ENCODE measurements around the gene CABYR.

CABYR gene

GRCh38 chr18:24138789-24139616 is at the start of gene CABYR:
TSS of gene CABYR (plus strand) at chr18:24139062. CDS start at chr18:24143115, 4,053 bp downstream.
- in situ Hi-C loops (cut with MboI; ENCODE audit: low sequenced_read_pairs): no loop called here
- H3K4me1 ChIP-seq: peaks cover 5% of the 10 kb centered on the region
- no peaks in the 10 kb centered on the region for H3K9me3 ChIP-seq
- peak within 1 kb of the TSS; percentile 34 for H3K4me3 ChIP-seq
- DNase-seq (ENCODE audit: low spot score in 2 of 2): peak; percentile 73 to 89
- H3K27me3 ChIP-seq (ENCODE audit: low read depth): no peaks in the 10 kb centered on the region
- no peaks in the 10 kb centered on the region for H3K36me3 ChIP-seq (replicated peaks)

GRCh38 chr18:24089076-24089475 is 49.8 kb upstream of the CABYR start:
- Histone ChIP-seq H3K4me1 (no peaks in the 10 kb centered on the region), H3K36me3 (replicated peaks) (no peaks in the 10 kb centered on the region), H3K27me3 (ENCODE audit: low read depth) (no peaks in the 10 kb centered on the region), H3K4me3 (no peak overlapping the region), H3K9me3 (no peaks in the 10 kb centered on the region)
- DNase-seq (ENCODE audit: low spot score in 2 of 2): no peak
- in situ Hi-C loops (cut with MboI; ENCODE audit: low sequenced_read_pairs): no loop called here

- no peaks in the 10 kb centered on the region for H3K4me1 ChIP-seq
- no peaks in the 10 kb centered on the region for H3K27me3 ChIP-seq (ENCODE audit: low read depth)
- in situ Hi-C loops (cut with MboI; ENCODE audit: low sequenced_read_pairs): no loop called here
- no peak for DNase-seq (ENCODE audit: low spot score in 2 of 2)
- H3K36me3 ChIP-seq (replicated peaks): no peaks in the 10 kb centered on the region
- H3K4me3 ChIP-seq: no peak overlapping the region
- H3K9me3 ChIP-seq: no peaks in the 10 kb centered on the region
Measured at GRCh38 chr18:24089515-24090337, 49.1 kb upstream of the CABYR start.

GRCh38 chr18:24090876-24091275 is 48.0 kb upstream of the CABYR start:
- no peaks in the 10 kb centered on the region for H3K4me1 ChIP-seq

GRCh38 chr18:24094561-24094960 is 44.3 kb upstream of the CABYR start:
- no peak for DNase-seq (ENCODE audit: low spot score in 2 of 2)
- in situ Hi-C loops (cut with MboI; ENCODE audit: low sequenced_read_pairs): no loop called here
- peaks cover 6% of the 10 kb centered on the region; the same call in 1 of the 2 replicates for H3K4me1 ChIP-seq
- no peaks in the 10 kb centered on the region for H3K36me3 ChIP-seq (replicated peaks)
- no peak overlapping the region for H3K4me3 ChIP-seq
- no peaks in the 10 kb centered on the region for H3K27me3 ChIP-seq (ENCODE audit: low read depth)
- H3K9me3 ChIP-seq: no peaks in the 10 kb centered on the region

More at GRCh38 chr18:24090876-24091275, 48.0 kb upstream of the CABYR start:
- H3K4me3 ChIP-seq: no peak overlapping the region
- in situ Hi-C loops (cut with MboI; ENCODE audit: low sequenced_read_pairs): no loop called here
- no peaks in the 10 kb centered on the region for H3K9me3 ChIP-seq
- no peak for DNase-seq (ENCODE audit: low spot score in 2 of 2)
- no peaks in the 10 kb centered on the region for H3K27me3 ChIP-seq (ENCODE audit: low read depth)
- no peaks in the 10 kb centered on the region for H3K36me3 ChIP-seq (replicated peaks)

GRCh38 chr18:24095976-24096375 is 42.9 kb upstream of the CABYR start:
- DNase-seq (ENCODE audit: low spot score in 2 of 2): no peak
- Histone ChIP-seq H3K4me3 (no peak overlapping the region), H3K9me3 (no peaks in the 10 kb centered on the region), H3K27me3 (ENCODE audit: low read depth) (no peaks in the 10 kb centered on the region), H3K4me1 (peaks cover 6% of the 10 kb centered on the region; the same call in 1 of the 2 replicates), H3K36me3 (replicated peaks) (no peaks in the 10 kb centered on the region)
- in situ Hi-C loops (cut with MboI; ENCODE audit: low sequenced_read_pairs): no loop called here

- Histone ChIP-seq H3K4me3 (no peak overlapping the region), H3K36me3 (replicated peaks) (no peaks in the 10 kb centered on the region), H3K4me1 (no peaks in the 10 kb centered on the region), H3K27me3 (ENCODE audit: low read depth) (no peaks in the 10 kb centered on the region), H3K9me3 (no peaks in the 10 kb centered on the region)
- in situ Hi-C loops (cut with MboI; ENCODE audit: low sequenced_read_pairs): loop anchor here (25.0 kb wide), 2 partner anchors 291 to 591 kb away; partner anchors contain the start of gene RMC1
- no peak for DNase-seq (ENCODE audit: low spot score in 2 of 2)
Measured at GRCh38 chr18:24103320-24104021, 35.4 kb upstream of the CABYR start.

GRCh38 chr18:24104486-24104885 is 34.4 kb upstream of the CABYR start:
- H3K4me1 ChIP-seq: no peaks in the 10 kb centered on the region
- no peaks in the 10 kb centered on the region for H3K9me3 ChIP-seq
- H3K27me3 ChIP-seq (ENCODE audit: low read depth): no peaks in the 10 kb centered on the region
- H3K4me3 ChIP-seq: no peak overlapping the region
- in situ Hi-C loops (cut with MboI; ENCODE audit: low sequenced_read_pairs): loop anchor here (25.0 kb wide), 2 partner anchors 292 to 592 kb away; partner anchors contain the start of gene RMC1
- H3K36me3 ChIP-seq (replicated peaks): no peaks in the 10 kb centered on the region
- no peak for DNase-seq (ENCODE audit: low spot score in 2 of 2)

- DNase-seq (ENCODE audit: low spot score in 2 of 2): no peak
- Histone ChIP-seq H3K9me3 (no peaks in the 10 kb centered on the region), H3K27me3 (ENCODE audit: low read depth) (no peaks in the 10 kb centered on the region), H3K4me1 (no peaks in the 10 kb centered on the region), H3K4me3 (no peak overlapping the region), H3K36me3 (replicated peaks) (no peaks in the 10 kb centered on the region)
- in situ Hi-C loops (cut with MboI; ENCODE audit: low sequenced_read_pairs): loop anchor here (25.0 kb wide), 2 partner anchors 296 to 596 kb away; partner anchors contain the start of gene RMC1
Measured at GRCh38 chr18:24108641-24109040, 30.2 kb upstream of the CABYR start.

- H3K9me3 ChIP-seq: no peaks in the 10 kb centered on the region
- no peaks in the 10 kb centered on the region for H3K4me1 ChIP-seq
- no peaks in the 10 kb centered on the region for H3K27me3 ChIP-seq (ENCODE audit: low read depth)
- peaks cover 5% of the 10 kb centered on the region for H3K36me3 ChIP-seq (replicated peaks)
- no peak for DNase-seq (ENCODE audit: low spot score in 2 of 2)
- in situ Hi-C loops (cut with MboI; ENCODE audit: low sequenced_read_pairs): loop anchor here (25.0 kb wide), 2 partner anchors 300 to 600 kb away; partner anchors contain the start of gene RMC1
- no peak overlapping the region for H3K4me3 ChIP-seq
Measured at GRCh38 chr18:24111936-24112335, 26.9 kb upstream of the CABYR start.

GRCh38 chr18:24112464-24112863 is 26.4 kb upstream of the CABYR start:
- H3K4me1 ChIP-seq: no peaks in the 10 kb centered on the region
- H3K27me3 ChIP-seq (ENCODE audit: low read depth): no peaks in the 10 kb centered on the region
- H3K4me3 ChIP-seq: no peak overlapping the region
- H3K36me3 ChIP-seq (replicated peaks): peaks cover 5% of the 10 kb centered on the region
- H3K9me3 ChIP-seq: no peaks in the 10 kb centered on the region
- in situ Hi-C loops (cut with MboI; ENCODE audit: low sequenced_read_pairs): loop anchor here (25.0 kb wide), 2 partner anchors 300 to 600 kb away; partner anchors contain the start of gene RMC1
- no peak for DNase-seq (ENCODE audit: low spot score in 2 of 2)

- DNase-seq (ENCODE audit: low spot score in 2 of 2): no peak
- peaks cover 5% of the 10 kb centered on the region for H3K36me3 ChIP-seq (replicated peaks)
- H3K9me3 ChIP-seq: no peaks in the 10 kb centered on the region
- H3K27me3 ChIP-seq (ENCODE audit: low read depth): no peaks in the 10 kb centered on the region
- H3K4me1 ChIP-seq: no peaks in the 10 kb centered on the region
- H3K4me3 ChIP-seq: no peak overlapping the region
- in situ Hi-C loops (cut with MboI; ENCODE audit: low sequenced_read_pairs): loop anchor here (25.0 kb wide), 2 partner anchors 301 to 601 kb away; partner anchors contain the start of gene RMC1
Measured at GRCh38 chr18:24112874-24113615, 25.8 kb upstream of the CABYR start.
